SK-N-SH (cell line): ENCODE results near the gene PPARD. TPM values are rescaled to one million over a fixed set of nuclear protein-coding genes. Genes with fewer than 3 reads are reported as not detected.

Source experiments
- CTCF ChIA-PET: fragments of 300-600, 350-600 bp; formaldehyde crosslinking; extraction: SDS; loops from one replicate; lab custom pipeline; 2021; lab: Yijun Ruan, JAX
- POLR2A ChIA-PET: fragments of 350-600 bp; sonication (Branson Sonifier 250); formaldehyde crosslinking; extraction: SDS; loops from one replicate; lab custom pipeline; 2020; ENCODE audit warnings: antibody characterized with exemption, inconsistent platforms; lab: Yijun Ruan, JAX
- DNase-seq: peaks from one replicate; pipeline ENCODE4 v3.0.0; 2012
- H2AFZ ChIP-seq: fragments of 200-600 bp; sonication (generic); 2 replicates; pipeline ENCODE4 v1.8.1; 2016; ENCODE audit warnings: antibody characterized with exemption, mild to moderate bottlenecking, low read depth
- H3F3A ChIP-seq: fragments of 200-600 bp; sonication (generic); replicated peaks from 2 replicates; pipeline ENCODE3; 2016; ENCODE audit warnings: antibody characterized with exemption, mild to moderate bottlenecking; ENCODE audit not compliant: insufficient read depth
- H3K27ac ChIP-seq, 2 experiments: fragments of 200-500 bp in 1 of 2; fragments of 200-600 bp in 1 of 2; sonication (Bioruptor generic) in 1 of 2; sonication (generic), shearing (Covaris generic) in 1 of 2; 2 replicates each; pipeline versions ENCODE4 v1.5.1 to v1.6.1; 2014 to 2016; ENCODE audit warnings: low read depth in 2 of 2, inconsistent platforms in 1 of 2, low read length in 1 of 2, mild to moderate bottlenecking in 1 of 2, mixed read lengths in 1 of 2
- H3K27me3 ChIP-seq: fragments of 200-600 bp; sonication (generic), shearing (Covaris generic); 2 replicates; pipeline ENCODE4 v1.6.1; 2016; ENCODE audit warnings: mixed run types; ENCODE audit not compliant: insufficient read depth
- H3K36me3 ChIP-seq, 2 experiments: fragments of 200-500 bp in 1 of 2; fragments of 200-600 bp in 1 of 2; sonication (Bioruptor generic) in 1 of 2; sonication (generic) in 1 of 2; replicated peaks in 1 of 2; 2 replicates each; pipeline versions ENCODE3 to v1.5.1; 2014 to 2016; ENCODE audit warnings: low read length in 1 of 2, mild to moderate bottlenecking in 1 of 2; ENCODE audit not compliant: insufficient read depth in 2 of 2, control insufficient read depth in 1 of 2
- H3K4me1 ChIP-seq, 2 experiments: fragments of 200-500 bp in 1 of 2; fragments of 200-600 bp in 1 of 2; sonication (Bioruptor generic) in 1 of 2; sonication (generic), shearing (Covaris generic) in 1 of 2; 2 replicates each; pipeline versions ENCODE4 v1.5.1 to v1.6.1; 2014 to 2016; ENCODE audit warnings: low read depth in 1 of 2, low read length in 1 of 2, mixed run types in 1 of 2; ENCODE audit not compliant: insufficient read depth in 2 of 2, control insufficient read depth in 1 of 2
- H3K4me2 ChIP-seq: fragments of 200-600 bp; sonication (generic), shearing (Covaris generic); 2 replicates; pipeline ENCODE4 v1.6.1; 2017; ENCODE audit warnings: mixed run types
- H3K4me3 ChIP-seq, 2 experiments: fragments of 200-500 bp in 1 of 2; fragments of 200-600 bp in 1 of 2; sonication (Bioruptor generic) in 1 of 2; sonication (generic), shearing (Covaris generic) in 1 of 2; 2 replicates each; pipeline versions ENCODE4 v1.5.1 to v1.8.1; 2014 to 2016; ENCODE audit warnings: low read depth in 2 of 2, inconsistent platforms in 1 of 2, low read length in 1 of 2, mild to moderate bottlenecking in 1 of 2, mixed read lengths in 1 of 2, moderate library complexity in 1 of 2
- H3K79me2 ChIP-seq: fragments of 200-600 bp; sonication (generic); 2 replicates; pipeline ENCODE4 v1.8.1; 2017; ENCODE audit warnings: mild to moderate bottlenecking; ENCODE audit not compliant: insufficient read depth
- H3K9ac ChIP-seq: fragments of 200-600 bp; sonication (generic); 2 replicates; pipeline ENCODE4 v1.6.1; 2017; ENCODE audit warnings: mixed run types
- H3K9me2 ChIP-seq: fragments of 200-600 bp; sonication (generic); 2 replicates; pipeline ENCODE4 v1.6.1; 2017; ENCODE audit warnings: mixed run types
- H3K9me3 ChIP-seq: fragments of 200-600 bp; sonication (generic); 2 replicates; pipeline ENCODE4 v1.6.1; 2017; ENCODE audit warnings: mixed run types, mild to moderate bottlenecking, moderate library complexity
- H4K20me1 ChIP-seq: fragments of 200-600 bp; sonication (generic); 2 replicates; pipeline ENCODE4 v1.6.1; 2017; ENCODE audit warnings: mild to moderate bottlenecking, mixed run types; ENCODE audit not compliant: insufficient read depth
- CHD2 ChIP-seq: fragments of 150-350 bp; IDR thresholded peaks from 2 replicates; pipeline ENCODE4 v1.6.1; 2018; ENCODE audit warnings: low read length; ENCODE audit not compliant: partially characterized antibody
- FOSL2 ChIP-seq: IDR thresholded peaks from 2 replicates; pipeline ENCODE4 v1.4.0; 2012; ENCODE audit warnings: low read depth, mild to moderate bottlenecking, moderate library complexity, borderline replicate concordance
- FOXM1 ChIP-seq: IDR thresholded peaks from 2 replicates; pipeline ENCODE4 v1.4.0; 2012; ENCODE audit warnings: low read depth, mild to moderate bottlenecking
- IRF3 ChIP-seq: fragments of 150-350 bp; IDR thresholded peaks from 2 replicates; pipeline ENCODE4 v1.6.1; 2016; ENCODE audit warnings: mild to moderate bottlenecking, low read depth, low read length
- JUND ChIP-seq: IDR thresholded peaks from 2 replicates; pipeline ENCODE4 v1.4.0; 2012
- PBX3 ChIP-seq: IDR thresholded peaks from 2 replicates; pipeline ENCODE4; 2012
- POLR2AphosphoS5 ChIP-seq: IDR thresholded peaks from 2 replicates; pipeline ENCODE4 v1.6.1; 2012; ENCODE audit warnings: low read depth, low read length
- RCOR1 ChIP-seq: fragments of 150-350 bp; IDR thresholded peaks from 2 replicates; pipeline ENCODE4 v1.6.1; 2017; ENCODE audit warnings: antibody characterized with exemption, low read length
- SIN3A ChIP-seq: IDR thresholded peaks from 2 replicates; pipeline ENCODE4 v1.6.1; 2012; ENCODE audit warnings: low read depth, mild to moderate bottlenecking, low read length, moderate library complexity, borderline replicate concordance
- SMC3 ChIP-seq: IDR thresholded peaks from 2 replicates; pipeline ENCODE4 v1.6.1; 2012; ENCODE audit warnings: low read depth, low read length, improper control_type of control experiment
- TCF12 ChIP-seq: IDR thresholded peaks from 2 replicates; pipeline ENCODE4 v1.4.0; 2012
- TEAD4 ChIP-seq: IDR thresholded peaks from 2 replicates; pipeline ENCODE4 v1.4.0; 2012; ENCODE audit warnings: mild to moderate bottlenecking, borderline replicate concordance; ENCODE audit not compliant: insufficient read depth
- USF1 ChIP-seq: IDR thresholded peaks from 2 replicates; pipeline ENCODE4 v1.4.0; 2012; ENCODE audit warnings: low read depth, borderline replicate concordance
- USF2 ChIP-seq: fragments of 150-350 bp; IDR thresholded peaks from 2 replicates; pipeline ENCODE4 v1.6.1; 2017; ENCODE audit warnings: antibody characterized with exemption, low read length, low read depth, borderline replicate concordance
- YY1 ChIP-seq: IDR thresholded peaks from 2 replicates; pipeline ENCODE4 v1.4.0; 2012; ENCODE audit warnings: low read depth, mild to moderate bottlenecking
- WGBS: methylation state at CpG from one replicate; pipeline ENCODE4 v1.1.6; 2017; ENCODE audit warnings: low lambda C conversion rate; 5-methylcytosine and 5-hydroxymethylcytosine counted together
- polyA plus RNA-seq, 3 experiments: library from polyadenylated mRNA; depleted of rRNA; stranded (reverse); fragments of >200 nt; gene quantifications; 2 replicates each; pipeline ENCODE4 v1.2.3, GENCODE V29; 2012

The PPARD gene
- polyA plus RNA-seq, 1 of the 3 experiments (the other 2 are of a cell fraction): 13.3 TPM

- H3K36me3 ChIP-seq: peaks cover 25 to 38% of the 10 kb centered on the region in 2 experiments
- no peaks in the 10 kb centered on the region for H3K9me3 ChIP-seq
- peaks cover 37% of the 10 kb centered on the region for H3K79me2 ChIP-seq
- H3K27ac ChIP-seq: no peak overlapping the region; a peak in 1 of 4 replicates
- POLR2A ChIA-PET: interaction anchor here (0.6 to 1.8 kb wide), 7 partner anchors 13 to 131 kb away, joined by 3 to 8 read pairs (median 3); partner anchors contain the start of gene TEAD3
- CTCF ChIA-PET: interaction anchor here (1.3 kb wide), 2 partner anchors 19 to 131 kb away, joined by 3 to 5 read pairs; partner anchors contain the start of gene PPARD
- no peak for DNase-seq
- H3K4me1 ChIP-seq: peaks cover 21 to 23% of the 10 kb centered on the region in 2 experiments; a peak in 3 of 4 replicates
- no peak overlapping the region for H3K4me2 ChIP-seq
- TF ChIP-seq SIN3A (no peak), POLR2AphosphoS5 (peak; percentile 56), RCOR1 (no peak)
- TF ChIP-seq, all 33 proteins: peak for 1
- Histone ChIP-seq H4K20me1 (peaks cover 47% of the 10 kb centered on the region), H3K9ac (no peak overlapping the region), H3F3A (peaks cover 50% of the 10 kb centered on the region), H3K27me3 (no peaks in the 10 kb centered on the region), H3K9me2 (no peaks in the 10 kb centered on the region), H2AFZ (no peak overlapping the region), H3K4me3 (no peak overlapping the region)
- 96% methylated on average over 7 of the region's 9 CpGs for WGBS
Observed at GRCh38 chr6:35473075-35473849, 130.9 kb downstream of the PPARD start.

- no peaks in the 10 kb centered on the region for H3K27me3 ChIP-seq
- peaks cover 21 to 23% of the 10 kb centered on the region in 2 experiments; a peak in 3 of 4 replicates for H3K4me1 ChIP-seq
- DNase-seq: no peak
- ChIA-PET CTCF (no interaction called here), POLR2A (interaction anchor here (0.7 to 1.8 kb wide), 3 partner anchors 14 to 18 kb away, joined by 3 to 8 read pairs (median 3); no protein-coding TSS in a partner anchor)
- H3K4me2 ChIP-seq: no peak overlapping the region
- H3K27ac ChIP-seq: no peak overlapping the region
- H3K4me3 ChIP-seq: no peak overlapping the region
- H3K9ac ChIP-seq: no peak overlapping the region
- H3K79me2 ChIP-seq: peaks cover 32% of the 10 kb centered on the region
- no peak overlapping the region for H2AFZ ChIP-seq
- H3K36me3 ChIP-seq: peaks cover 28 to 35% of the 10 kb centered on the region in 2 experiments
- H3F3A ChIP-seq: peaks cover 45% of the 10 kb centered on the region
- no peaks in the 10 kb centered on the region for H3K9me2 ChIP-seq
- peaks cover 45% of the 10 kb centered on the region for H4K20me1 ChIP-seq
- no peaks in the 10 kb centered on the region for H3K9me3 ChIP-seq
- no peak for TF ChIP-seq IRF3
- 0 out of 2 replicates have a peak, but pooled peaks have one; percentile 12 for TF ChIP-seq POLR2AphosphoS5
Observed at GRCh38 chr6:35473850-35474130, 131.4 kb downstream of the PPARD start.

- peaks cover 42% of the 10 kb centered on the region for H3F3A ChIP-seq
- no peak overlapping the region for H3K4me2 ChIP-seq
- no peak for DNase-seq
- no peaks in the 10 kb centered on the region for H3K9me3 ChIP-seq
- CTCF ChIA-PET: no interaction called here
- H3K9me2 ChIP-seq: no peaks in the 10 kb centered on the region
- H3K79me2 ChIP-seq: peaks cover 26% of the 10 kb centered on the region
- no peak overlapping the region for H3K4me3 ChIP-seq
- H2AFZ ChIP-seq: no peak overlapping the region
- H3K36me3 ChIP-seq: peaks cover 28 to 29% of the 10 kb centered on the region in 2 experiments
- no peaks in the 10 kb centered on the region for H3K27me3 ChIP-seq
- H3K27ac ChIP-seq: no peak overlapping the region
- H3K4me1 ChIP-seq: peaks cover 21 to 23% of the 10 kb centered on the region in 2 experiments; a peak in 3 of 4 replicates
- no peak overlapping the region for H3K9ac ChIP-seq
- WGBS: 92% methylated on average over 5 of the region's 14 CpGs
- H4K20me1 ChIP-seq: peaks cover 39% of the 10 kb centered on the region
- POLR2A ChIA-PET: interaction anchor here (0.7 to 1.7 kb wide), 3 partner anchors 13 to 18 kb away, joined by 3 to 6 read pairs (median 3); no protein-coding TSS in a partner anchor
- no peak for TF ChIP-seq TCF12
- no peak for TF ChIP-seq USF1
- no peak for TF ChIP-seq PBX3
- TF ChIP-seq CHD2: no peak
- TF ChIP-seq TEAD4: no peak
- no peak for TF ChIP-seq YY1
- no peak for TF ChIP-seq JUND
- no peak for TF ChIP-seq FOXM1
- no peak for TF ChIP-seq RCOR1
- no peak for TF ChIP-seq FOSL2
- TF ChIP-seq SMC3: no peak
- TF ChIP-seq USF2: no peak
Observed at GRCh38 chr6:35474131-35474941, 132.0 kb downstream of the PPARD start.
